Astrocyte (in vitro differentiated cells and primary cell): ENCODE measurements around the gene STON2. TPM values are rescaled to one million over a fixed set of nuclear protein-coding genes. Genes with fewer than 3 reads are reported as not detected.

ENCODE experiments used
- DNase-seq: peaks from one replicate; pipeline ENCODE4 v3.0.0-alpha.2; 2010; ENCODE audit warnings: low read depth
- FAIRE-seq: peaks from 2 replicates; lab custom pipeline; 2011; peaks lifted over from hg19 to GRCh38; lab: Jason Lieb, UNC
- H2AFZ ChIP-seq: 2 replicates; pipeline ENCODE4 v1.6.0; 2012; ENCODE audit warnings: low read depth, low read length, inconsistent platforms
- H3K27ac ChIP-seq: 2 replicates; pipeline ENCODE4 v1.5.1; 2011; ENCODE audit warnings: low read depth, low read length, inconsistent platforms
- H3K27me3 ChIP-seq: 2 replicates; pipeline ENCODE4 v1.6.0; 2011; ENCODE audit warnings: low read length, inconsistent platforms; ENCODE audit not compliant: insufficient read depth
- H3K36me3 ChIP-seq: 2 replicates; pipeline ENCODE4 v1.5.1; 2011; ENCODE audit warnings: low read length, inconsistent platforms; ENCODE audit not compliant: insufficient read depth
- H3K4me1 ChIP-seq: 2 replicates; pipeline ENCODE4 v1.5.1; 2011; ENCODE audit warnings: low read length, inconsistent platforms; ENCODE audit not compliant: insufficient read depth
- H3K4me2 ChIP-seq: 2 replicates; pipeline ENCODE4 v1.6.0; 2012; ENCODE audit warnings: low read length, inconsistent platforms
- H3K4me3 ChIP-seq: 2 replicates; pipeline ENCODE4 v1.5.1; 2011; ENCODE audit warnings: low read depth, mild to moderate bottlenecking, low read length, inconsistent platforms; ENCODE audit not compliant: insufficient read depth
- H3K79me2 ChIP-seq: 2 replicates; pipeline ENCODE4 v1.6.0; 2012; ENCODE audit warnings: mild to moderate bottlenecking, low read length, inconsistent platforms; ENCODE audit not compliant: insufficient read depth
- H3K9ac ChIP-seq: 2 replicates; pipeline ENCODE4 v1.6.0; 2012; ENCODE audit warnings: mild to moderate bottlenecking, low read length, inconsistent platforms
- H3K9me3 ChIP-seq: 2 replicates; pipeline ENCODE4 v1.5.1; 2012; ENCODE audit warnings: low read depth, mild to moderate bottlenecking, low read length, inconsistent platforms; ENCODE audit not compliant: insufficient read depth
- H4K20me1 ChIP-seq: 2 replicates; pipeline ENCODE4 v1.6.0; 2012; ENCODE audit warnings: low read length, inconsistent platforms; ENCODE audit not compliant: insufficient read depth
- H3K27ac Mint-ChIP-seq: one replicate; pipeline ENCODE4 v1.8.0; 2021; ENCODE audit warnings: mild to moderate bottlenecking, mixed read lengths; ENCODE audit not compliant: unreplicated experiment
- H3K27me3 Mint-ChIP-seq: one replicate; pipeline ENCODE4 v1.8.0; 2021; ENCODE audit warnings: low read depth, mixed read lengths; ENCODE audit not compliant: unreplicated experiment
- H3K36me3 Mint-ChIP-seq: one replicate; pipeline ENCODE4 v1.8.0; 2021; ENCODE audit warnings: low read depth, mixed read lengths; ENCODE audit not compliant: unreplicated experiment
- H3K4me1 Mint-ChIP-seq: one replicate; pipeline ENCODE4 v1.8.0; 2021; ENCODE audit warnings: low read depth, mixed read lengths; ENCODE audit not compliant: unreplicated experiment
- H3K4me3 Mint-ChIP-seq: one replicate; pipeline ENCODE4 v1.8.0; 2021; ENCODE audit warnings: mild to moderate bottlenecking, moderate library complexity, mixed read lengths; ENCODE audit not compliant: unreplicated experiment
- H3K9me3 Mint-ChIP-seq: one replicate; pipeline ENCODE4 v1.8.0; 2021; ENCODE audit warnings: mild to moderate bottlenecking, mixed read lengths; ENCODE audit not compliant: unreplicated experiment
- EZH2 ChIP-seq: IDR thresholded peaks from 2 replicates; pipeline ENCODE4 v1.6.1; 2012; ENCODE audit warnings: mild to moderate bottlenecking, low read length, inconsistent platforms; ENCODE audit not compliant: insufficient read depth
- total RNA-seq: library from RNA; stranded (reverse); gene quantifications from 2 replicates; pipeline ENCODE4 v1.2.1, GENCODE V29; 2021
- TF ChIP-seq, protein P1 (sequence below): IDR thresholded peaks from 2 replicates; pipeline ENCODE4 v1.5.1; 2011; ENCODE audit warnings: low read depth, mild to moderate bottlenecking, inconsistent platforms, low read length, moderate library complexity; ENCODE audit not compliant: insufficient read depth

The STON2 gene
- total RNA-seq, 1 donor from 2014 or later = 52.9 TPM

DNA sequence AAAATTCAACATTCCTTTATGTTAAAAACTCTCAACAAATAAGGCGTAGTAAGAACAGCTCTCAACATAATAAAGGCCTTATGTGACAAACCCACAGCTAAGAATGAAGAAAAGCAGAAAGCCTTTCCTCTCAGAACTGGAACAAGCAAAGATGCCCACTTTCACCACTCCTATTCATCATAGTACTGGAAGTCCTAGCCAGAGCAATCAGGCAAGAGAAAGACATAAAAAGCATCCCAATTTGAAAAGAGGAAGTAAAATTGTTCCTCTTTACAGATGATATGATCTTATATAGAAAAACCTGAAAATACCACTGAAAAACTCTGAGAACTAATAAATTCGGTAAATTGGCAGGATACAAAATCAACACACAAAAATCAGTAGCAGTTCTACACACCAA, 52.1 kb downstream of the STON2 start:
- H4K20me1 ChIP-seq = no peaks in the 10 kb centered on the region
- H3K9me3 Mint-ChIP-seq = peaks cover 2% of the 10 kb centered on the region
- no peak for TF ChIP-seq EZH2
- TF ChIP-seq, protein P1, sequence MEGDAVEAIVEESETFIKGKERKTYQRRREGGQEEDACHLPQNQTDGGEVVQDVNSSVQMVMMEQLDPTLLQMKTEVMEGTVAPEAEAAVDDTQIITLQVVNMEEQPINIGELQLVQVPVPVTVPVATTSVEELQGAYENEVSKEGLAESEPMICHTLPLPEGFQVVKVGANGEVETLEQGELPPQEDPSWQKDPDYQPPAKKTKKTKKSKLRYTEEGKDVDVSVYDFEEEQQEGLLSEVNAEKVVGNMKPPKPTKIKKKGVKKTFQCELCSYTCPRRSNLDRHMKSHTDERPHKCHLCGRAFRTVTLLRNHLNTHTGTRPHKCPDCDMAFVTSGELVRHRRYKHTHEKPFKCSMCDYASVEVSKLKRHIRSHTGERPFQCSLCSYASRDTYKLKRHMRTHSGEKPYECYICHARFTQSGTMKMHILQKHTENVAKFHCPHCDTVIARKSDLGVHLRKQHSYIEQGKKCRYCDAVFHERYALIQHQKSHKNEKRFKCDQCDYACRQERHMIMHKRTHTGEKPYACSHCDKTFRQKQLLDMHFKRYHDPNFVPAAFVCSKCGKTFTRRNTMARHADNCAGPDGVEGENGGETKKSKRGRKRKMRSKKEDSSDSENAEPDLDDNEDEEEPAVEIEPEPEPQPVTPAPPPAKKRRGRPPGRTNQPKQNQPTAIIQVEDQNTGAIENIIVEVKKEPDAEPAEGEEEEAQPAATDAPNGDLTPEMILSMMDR = no peak
- FAIRE-seq (no peak), DNase-seq (no peak)
- H3K4me3 Mint-ChIP-seq = no peak overlapping the region
- no peak overlapping the region for H3K4me2 ChIP-seq
- no peaks in the 10 kb centered on the region for H3K4me1 ChIP-seq
- H3K9me3 ChIP-seq = no peaks in the 10 kb centered on the region
- no peaks in the 10 kb centered on the region for H3K79me2 ChIP-seq
- H2AFZ ChIP-seq = no peak overlapping the region
- H3K9ac ChIP-seq = no peak overlapping the region
- H3K27ac ChIP-seq = no peak overlapping the region
- no peak overlapping the region for H3K4me3 ChIP-seq
- H3K36me3 Mint-ChIP-seq = no peaks in the 10 kb centered on the region
- H3K36me3 ChIP-seq = no peaks in the 10 kb centered on the region
- no peaks in the 10 kb centered on the region for H3K27me3 ChIP-seq
- no peaks in the 10 kb centered on the region for H3K27me3 Mint-ChIP-seq
- no peak overlapping the region for H3K27ac Mint-ChIP-seq
- H3K4me1 Mint-ChIP-seq = no peaks in the 10 kb centered on the region

DNA sequence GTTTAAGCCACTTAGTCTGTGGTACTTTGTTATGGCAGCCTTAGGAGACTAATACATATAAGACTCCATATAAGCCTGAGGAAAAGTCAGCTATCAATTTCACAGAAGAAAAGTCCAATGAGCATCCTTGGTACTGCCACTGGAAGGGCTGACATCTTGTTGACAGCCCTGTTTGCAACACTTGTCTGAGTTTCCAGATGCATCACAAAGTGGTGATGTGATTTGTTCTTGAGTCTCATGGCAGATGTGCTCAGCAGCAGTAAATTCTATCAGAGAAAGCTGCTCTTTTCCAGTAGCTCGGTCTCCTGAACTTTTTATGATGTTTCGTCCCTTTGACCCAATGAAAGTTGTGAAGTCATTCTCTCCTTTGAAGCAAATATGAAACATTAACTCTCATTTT, 54.3 kb downstream of the STON2 start:
- Mint-ChIP-seq H3K4me3 (no peak overlapping the region), H3K36me3 (no peaks in the 10 kb centered on the region), H3K27ac (no peak overlapping the region), H3K27me3 (peaks cover 3% of the 10 kb centered on the region), H3K4me1 (no peaks in the 10 kb centered on the region), H3K9me3 (no peaks in the 10 kb centered on the region)
- no peak overlapping the region for H3K27ac ChIP-seq
- TF ChIP-seq, protein P1 = no peak
- TF ChIP-seq EZH2 = no peak
- no peaks in the 10 kb centered on the region for H3K4me1 ChIP-seq
- FAIRE-seq = no peak
- H3K27me3 ChIP-seq = no peaks in the 10 kb centered on the region
- no peak overlapping the region for H3K4me2 ChIP-seq
- DNase-seq = no peak
- H3K79me2 ChIP-seq = no peaks in the 10 kb centered on the region
- H2AFZ ChIP-seq = no peak overlapping the region
- no peak overlapping the region for H3K9ac ChIP-seq
- no peaks in the 10 kb centered on the region for H3K36me3 ChIP-seq
- H3K9me3 ChIP-seq = no peaks in the 10 kb centered on the region
- no peak overlapping the region for H3K4me3 ChIP-seq
- no peaks in the 10 kb centered on the region for H4K20me1 ChIP-seq

DNA sequence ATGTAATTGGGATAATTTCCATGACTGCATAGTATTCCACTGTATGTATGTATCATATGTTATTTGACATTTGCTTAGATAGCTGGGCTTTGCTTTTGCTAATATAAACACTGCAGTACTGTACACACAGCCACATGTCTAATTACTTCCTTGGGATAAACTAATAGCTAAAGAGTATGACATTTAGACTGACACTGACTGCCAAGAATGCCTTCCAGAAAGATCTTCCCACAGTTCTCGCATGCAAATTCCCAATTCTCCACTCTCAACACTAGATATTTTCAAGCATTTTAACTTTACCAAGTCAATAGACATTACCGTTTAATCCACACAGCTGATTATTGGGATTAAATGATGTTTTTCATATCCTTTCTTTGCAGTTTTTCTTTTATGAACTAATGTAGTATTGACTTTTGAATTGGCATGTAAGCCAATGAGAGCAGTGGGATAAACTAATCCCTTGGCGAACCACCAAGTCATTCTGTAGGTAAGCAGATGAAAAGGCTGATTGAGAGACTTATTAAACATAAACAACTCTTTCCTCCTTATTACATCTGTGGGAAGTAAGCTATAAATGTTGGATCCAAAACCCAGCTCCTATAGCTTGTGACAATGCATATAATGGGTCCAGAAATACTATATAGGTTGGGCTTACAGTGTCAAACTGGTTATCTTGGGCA, 55.5 kb downstream of the STON2 start:
- Mint-ChIP-seq H3K27me3 (peaks cover 3% of the 10 kb centered on the region), H3K27ac (no peak overlapping the region), H3K4me1 (no peaks in the 10 kb centered on the region), H3K4me3 (no peak overlapping the region), H3K36me3 (no peaks in the 10 kb centered on the region), H3K9me3 (no peaks in the 10 kb centered on the region)
- H3K36me3 ChIP-seq = no peaks in the 10 kb centered on the region
- no peaks in the 10 kb centered on the region for H3K4me1 ChIP-seq
- no peak overlapping the region for H3K4me3 ChIP-seq
- DNase-seq = no peak
- H3K4me2 ChIP-seq = no peak overlapping the region
- no peaks in the 10 kb centered on the region for H3K79me2 ChIP-seq
- no peak overlapping the region for H3K27ac ChIP-seq
- no peaks in the 10 kb centered on the region for H3K27me3 ChIP-seq
- H3K9ac ChIP-seq = no peak overlapping the region
- H3K9me3 ChIP-seq = no peaks in the 10 kb centered on the region
- TF ChIP-seq, protein P1 = no peak
- no peak for TF ChIP-seq EZH2
- no peak overlapping the region for H2AFZ ChIP-seq
- H4K20me1 ChIP-seq = no peaks in the 10 kb centered on the region
- no peak for FAIRE-seq
